NCI-H1092 treated with DMSO at 0.1 percent for 48 hours (cell line): ENCODE data around the gene CENPL.
"Not testable (repeated sequence)": the region's sequence is repeated elsewhere in the genome, so short reads cannot be mapped to it uniquely, and the experiment has no call there.

ENCODE experiments used
- DNase-seq: peaks from one replicate; lab custom pipeline; 2025; lab: John Stamatoyannopoulos, UW

The CENPL gene

DNA sequence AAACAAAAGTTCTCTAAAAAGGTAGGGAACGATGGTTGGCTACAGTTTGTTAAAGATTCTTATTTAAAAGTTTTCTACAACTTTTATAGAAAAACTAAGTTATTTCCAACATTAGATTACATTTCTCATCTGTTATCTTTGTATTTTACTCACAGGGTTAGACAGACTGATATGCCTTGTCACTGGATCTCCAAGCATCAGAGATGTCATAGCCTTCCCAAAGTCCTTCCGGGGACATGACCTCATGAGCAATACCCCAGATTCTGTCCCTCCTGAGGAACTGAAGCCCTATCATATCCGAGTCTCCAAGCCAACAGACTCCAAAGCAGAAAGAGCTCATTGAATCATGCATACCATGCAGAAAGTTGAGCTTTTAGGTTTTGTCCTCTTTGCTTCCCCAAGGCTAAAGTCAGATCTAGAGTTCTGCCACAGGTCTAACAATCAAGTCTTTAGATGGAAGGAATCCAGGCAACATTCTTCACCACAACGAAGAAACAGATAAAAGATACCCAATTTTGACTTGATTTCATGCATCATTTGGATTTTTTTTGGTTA lies 32.8 kb upstream of the CENPL start:
- DNase-seq, result no peak

DNA sequence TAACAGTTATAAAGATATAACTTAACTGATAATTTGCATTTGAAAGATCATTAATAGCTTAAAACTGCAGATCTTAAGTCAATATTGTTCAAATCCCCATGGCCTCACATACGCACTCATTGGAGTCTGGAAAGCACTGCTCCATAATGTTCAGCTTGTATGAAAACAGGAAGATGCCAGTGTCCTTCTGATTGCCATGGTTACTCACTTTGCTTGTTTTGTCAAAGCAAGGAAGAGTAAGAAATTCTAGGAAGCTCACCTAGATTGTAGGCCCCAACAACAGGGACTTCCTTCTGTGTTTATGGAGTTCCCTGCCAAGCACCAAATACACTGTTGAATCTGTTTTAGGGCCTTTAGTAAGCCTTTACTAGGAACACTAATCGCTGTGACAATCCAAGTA lies 32.2 kb upstream of the CENPL start:
- no peak for DNase-seq

DNA sequence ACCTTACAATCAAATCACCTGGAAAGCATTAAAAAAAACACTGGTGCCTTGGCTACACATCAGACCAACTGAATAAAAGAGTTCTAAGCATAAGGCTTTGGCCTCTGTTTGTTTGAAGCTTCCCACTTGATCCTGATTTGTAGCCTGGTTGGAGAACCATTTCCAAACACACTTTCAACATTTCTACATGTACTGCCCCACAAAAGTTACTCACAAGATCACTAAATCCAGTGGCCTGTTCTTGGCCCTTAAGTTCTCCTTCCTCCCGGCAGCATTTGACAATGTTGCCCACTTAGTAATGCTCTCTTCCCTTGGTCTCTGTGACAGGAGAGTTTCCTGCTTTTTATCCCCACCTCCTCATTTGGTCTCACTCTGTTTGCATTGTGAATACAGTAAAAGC lies 31.3 kb upstream of the CENPL start:
- DNase-seq, result no peak

DNA sequence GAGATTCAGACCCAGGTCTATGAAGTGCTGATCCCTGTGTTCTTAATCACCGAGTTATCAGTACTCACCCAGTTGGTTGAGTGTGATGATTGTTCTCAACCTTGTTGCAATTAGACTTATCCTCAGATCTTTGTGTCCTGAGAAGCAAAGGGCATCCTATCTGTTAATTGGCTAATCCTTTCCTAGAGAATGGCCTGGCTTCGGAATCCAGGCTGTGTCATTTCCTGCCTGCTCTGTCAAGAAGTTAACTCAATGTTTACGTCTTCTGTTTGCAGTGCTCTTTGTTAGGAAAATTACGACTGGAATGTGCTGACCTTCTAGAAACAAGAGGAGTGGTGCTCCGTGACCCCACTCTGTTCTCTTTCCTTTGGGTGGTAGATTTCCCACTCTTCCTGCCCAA lies 28.4 kb upstream of the CENPL start:
- DNase-seq, result no peak

DNA sequence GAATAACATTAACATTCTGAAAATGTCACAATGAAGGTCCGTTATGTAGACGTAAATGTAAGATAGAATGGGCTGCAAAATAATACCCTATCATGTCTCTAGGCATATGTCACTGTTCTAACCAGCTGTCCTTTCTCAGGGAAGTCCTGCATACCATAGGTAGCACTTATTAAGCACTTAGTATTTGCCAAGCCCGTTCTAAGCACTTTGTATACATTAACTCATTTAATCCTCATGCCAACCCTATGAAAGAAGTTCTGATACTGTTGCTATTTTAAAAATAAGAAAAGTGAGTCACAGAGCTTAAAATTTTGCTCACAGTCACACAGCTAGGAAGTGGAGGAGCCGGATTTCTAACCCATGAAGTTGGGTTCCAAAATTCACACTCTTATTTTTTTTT lies 27.4 kb upstream of the CENPL start:
- DNase-seq, result no peak

DNA sequence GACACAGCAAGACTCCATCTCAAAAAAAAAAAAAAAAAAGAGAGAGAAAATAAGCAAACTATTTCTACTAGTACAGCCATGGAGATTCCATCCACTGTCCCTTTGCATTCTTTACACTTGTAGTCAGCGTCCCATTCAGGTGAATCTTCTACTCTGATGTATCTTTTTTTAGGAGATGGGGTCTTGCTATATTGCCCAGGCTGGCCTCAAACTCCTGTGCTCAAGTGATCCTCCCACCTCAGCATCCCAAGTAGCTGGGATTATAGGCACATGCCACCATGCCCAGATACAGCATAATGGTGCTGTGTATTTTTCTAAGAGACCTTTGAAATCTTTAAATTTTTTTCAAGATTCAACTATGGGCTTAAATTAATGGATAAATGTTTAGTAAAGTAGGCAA lies 8.1 kb upstream of the CENPL start:
- DNase-seq, result no peak

DNA sequence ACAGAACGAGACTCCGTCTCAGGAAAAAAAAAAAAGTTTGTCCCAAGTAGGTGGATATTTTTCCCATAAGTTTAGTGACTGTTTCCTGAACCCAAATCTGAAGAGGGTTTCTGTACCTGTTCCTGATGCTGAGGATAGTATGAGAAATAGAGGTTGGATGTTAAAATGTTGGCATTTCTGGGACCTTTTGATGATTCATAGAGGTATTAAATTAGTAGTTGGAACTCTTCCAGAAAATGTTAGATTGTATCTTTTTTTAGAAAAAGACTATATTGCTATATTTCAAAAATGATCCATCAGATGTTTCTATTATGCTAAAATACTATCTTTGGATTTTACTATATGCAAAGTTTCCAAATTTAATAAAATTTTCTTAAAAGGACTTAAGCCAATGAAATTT lies 2.9 kb upstream of the CENPL start:
- no peak for DNase-seq

DNA sequence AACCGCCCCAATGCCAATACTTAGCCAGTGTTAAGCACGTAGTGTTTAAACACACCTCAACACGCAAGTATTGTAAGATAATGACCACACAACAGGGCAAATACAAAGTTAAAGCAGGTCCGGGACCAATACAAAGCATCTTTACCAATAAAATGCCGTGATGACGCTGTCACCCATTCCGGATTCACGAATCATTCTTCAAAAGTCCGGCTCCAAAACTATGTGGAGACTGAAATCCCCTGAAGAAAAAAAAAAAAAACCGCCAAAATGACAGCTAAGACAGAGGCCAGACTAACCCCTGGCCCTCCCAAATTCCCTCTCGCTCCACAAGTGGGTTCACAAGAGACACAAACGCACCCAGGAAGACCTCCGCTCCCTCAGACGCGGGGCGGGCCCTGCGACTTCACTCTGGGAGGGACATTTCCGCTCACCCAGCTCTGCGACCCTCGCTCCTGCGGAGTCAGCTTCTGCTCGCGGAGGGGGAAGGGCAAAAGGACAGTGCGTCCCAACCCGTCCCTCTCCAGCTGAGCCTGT lies 835 bp downstream of the CENPL start:
- DNase-seq, result no peak

DNA sequence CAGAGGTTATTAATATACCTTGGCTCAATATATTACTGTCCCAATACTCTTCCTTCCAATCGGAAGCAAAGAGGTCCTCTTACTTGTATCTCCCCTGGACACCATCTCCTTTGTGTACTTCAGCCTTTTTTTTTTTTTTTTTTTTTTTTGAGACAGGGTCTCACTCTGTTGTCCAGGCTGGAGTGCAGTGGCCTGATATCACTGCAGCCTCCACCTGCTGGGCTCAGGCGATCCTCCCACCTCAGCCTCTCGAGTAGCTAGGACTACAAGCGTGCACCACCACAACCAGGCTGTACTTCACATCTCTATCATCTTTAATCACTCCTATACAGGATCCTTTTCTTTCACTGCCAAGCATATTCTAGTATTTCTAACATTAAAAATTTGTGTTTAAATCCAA lies 3.0 kb downstream of the CENPL start:
- DNase-seq, result no peak

DNA sequence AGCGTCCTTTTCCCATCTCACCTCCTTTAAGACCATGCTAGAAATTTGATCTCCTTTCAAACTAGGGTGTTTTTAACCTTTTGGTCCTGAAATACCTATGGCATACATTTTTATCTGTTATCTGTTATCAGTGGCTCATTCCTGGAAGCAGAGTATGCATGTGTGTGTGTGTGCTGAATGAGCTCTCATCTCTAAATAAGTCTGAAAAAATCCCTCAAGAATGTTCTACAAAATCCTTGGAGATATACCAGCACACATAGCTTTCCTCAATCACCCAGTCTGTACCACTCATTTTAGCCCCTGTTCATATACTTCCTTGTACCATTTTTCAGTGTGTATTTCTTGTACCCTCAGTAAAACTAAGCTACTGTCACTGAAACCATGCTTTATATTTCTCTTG lies 6.2 kb downstream of the CENPL start:
- DNase-seq, result no peak

DNA sequence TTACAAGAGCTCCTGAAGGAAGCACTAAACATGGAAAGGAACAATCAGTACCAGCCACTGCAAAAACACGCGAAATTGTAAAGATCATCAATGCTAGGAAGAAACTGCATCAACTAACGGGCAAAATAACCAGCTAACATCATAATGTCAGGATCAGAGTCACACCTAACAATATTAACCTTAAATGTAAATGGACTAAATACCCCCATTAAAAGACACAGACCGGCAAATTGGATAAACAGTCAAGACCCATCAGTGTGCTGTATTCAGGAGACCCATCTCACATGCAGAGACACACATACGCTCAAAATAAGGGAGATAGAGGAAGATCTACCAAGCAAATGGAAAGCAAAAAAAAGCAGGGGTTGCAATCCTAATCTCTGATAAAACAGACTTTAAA lies 11.0 kb downstream of the CENPL start:
- not testable (repeated sequence) for DNase-seq

DNA sequence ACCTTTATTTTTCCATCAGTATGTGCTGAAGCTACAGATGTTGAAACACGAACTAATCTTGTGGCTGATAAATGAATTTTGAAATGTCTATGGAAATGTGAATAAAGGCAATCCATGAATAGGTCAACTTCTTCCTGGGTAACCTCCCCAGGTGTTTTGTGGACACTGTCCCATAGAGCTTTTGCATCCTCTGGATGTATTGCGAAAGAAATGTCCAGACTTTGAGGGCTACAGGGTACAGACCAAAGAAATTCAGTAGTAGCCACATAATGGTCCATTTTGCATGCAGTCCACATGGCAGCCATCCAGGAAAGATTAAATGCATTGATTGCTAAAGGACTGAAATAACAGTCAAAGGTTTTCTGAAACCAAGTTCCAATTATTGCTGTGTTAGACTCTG lies 21.7 kb downstream of the CENPL start:
- DNase-seq, result no peak

DNA sequence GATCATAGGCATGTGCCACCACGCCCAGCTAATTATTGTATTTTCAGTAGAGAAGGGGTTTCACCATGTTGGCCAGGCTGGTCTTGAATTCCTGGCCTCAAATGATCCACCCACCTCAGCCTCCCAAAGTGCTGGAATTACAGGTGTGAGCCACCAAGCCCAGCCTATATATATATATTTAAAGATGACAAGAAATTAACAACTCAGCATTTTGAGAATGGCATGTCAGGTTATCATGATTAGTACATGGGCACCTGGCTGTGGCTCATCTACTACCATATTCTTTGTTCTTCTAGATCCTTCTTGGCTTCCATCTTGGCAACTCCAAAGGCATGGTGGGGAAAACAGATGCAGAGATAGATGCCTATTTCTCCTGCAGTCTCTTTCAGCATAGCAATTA lies 24.7 kb downstream of the CENPL start:
- DNase-seq, result not testable (repeated sequence)

DNA sequence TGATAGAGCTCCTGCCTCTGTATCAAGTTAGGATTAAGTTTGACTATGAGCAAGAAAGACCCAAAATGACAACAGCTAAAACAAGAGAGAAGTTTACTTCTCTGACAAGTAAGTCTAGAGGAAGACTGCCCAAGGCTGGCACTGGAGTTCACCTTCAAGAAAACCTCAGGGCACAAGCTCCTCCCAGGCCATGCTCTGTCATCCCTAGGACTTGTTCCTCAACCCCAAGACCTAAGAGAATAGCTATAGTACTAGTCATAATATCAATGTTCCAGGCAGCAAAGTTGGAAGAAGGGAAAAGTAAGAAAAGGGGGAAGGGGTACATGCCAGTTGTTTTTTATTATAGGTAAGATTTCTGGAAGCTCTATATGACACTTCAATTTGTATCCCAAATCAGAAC lies 26.6 kb downstream of the CENPL start:
- DNase-seq, result no peak

DNA sequence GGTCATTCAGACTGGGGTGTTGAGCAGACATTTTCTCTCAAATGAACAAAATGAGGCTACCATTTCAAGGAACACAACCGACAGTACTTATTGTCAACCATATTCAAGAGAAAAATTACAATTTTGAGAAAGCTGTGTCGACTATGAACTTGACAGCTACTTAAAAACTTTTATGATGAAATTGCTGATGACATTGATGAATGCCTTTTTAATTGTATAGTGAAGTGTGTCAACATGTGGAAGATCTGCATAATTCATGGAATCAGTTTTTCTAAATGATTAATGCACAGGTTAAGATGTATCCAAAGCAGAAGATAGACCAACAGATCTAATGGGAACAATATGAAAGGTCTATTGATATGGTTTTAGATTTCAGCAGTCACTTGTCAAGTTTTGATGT lies 34.8 kb downstream of the CENPL start:
- DNase-seq, result no peak

DNA sequence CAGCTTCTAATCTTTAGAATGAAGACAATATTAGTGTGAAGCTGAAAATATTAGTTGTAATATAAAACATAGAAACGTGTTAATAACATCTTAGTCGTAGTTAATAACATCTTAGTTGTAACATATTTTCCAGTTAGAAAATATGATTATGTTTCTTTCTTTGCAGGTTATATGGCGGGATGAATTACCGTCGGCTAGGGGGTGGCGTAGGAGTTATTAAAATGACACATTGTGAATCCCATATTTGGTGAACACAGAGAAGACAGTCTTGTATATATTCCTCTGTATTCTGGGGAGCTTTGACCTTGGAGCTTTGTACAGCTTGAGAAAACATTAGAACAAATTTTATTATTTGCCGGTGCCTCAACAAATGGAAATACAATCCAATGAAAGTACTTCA lies 39.7 kb downstream of the CENPL start:
- no peak for DNase-seq

DNA sequence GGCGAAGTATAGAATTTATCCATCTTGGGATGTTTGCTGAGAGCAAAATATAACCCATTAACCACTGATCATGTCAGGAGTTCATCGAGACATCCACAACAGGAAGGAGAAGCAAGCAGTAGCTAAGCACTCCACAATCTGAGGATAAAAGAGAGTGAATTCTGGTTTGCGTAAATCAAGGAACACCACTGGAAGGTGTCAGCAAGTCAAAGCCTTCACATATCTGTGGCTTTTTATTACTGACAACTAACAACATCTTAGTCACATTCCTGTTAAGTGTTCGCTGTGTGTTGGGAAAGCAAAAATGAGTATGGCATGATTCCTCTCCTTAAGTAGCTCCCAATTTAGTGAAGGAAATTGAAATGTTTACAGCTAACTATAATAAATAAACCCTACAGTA lies 44.7 kb downstream of the CENPL start:
- DNase-seq, result no peak

DNA sequence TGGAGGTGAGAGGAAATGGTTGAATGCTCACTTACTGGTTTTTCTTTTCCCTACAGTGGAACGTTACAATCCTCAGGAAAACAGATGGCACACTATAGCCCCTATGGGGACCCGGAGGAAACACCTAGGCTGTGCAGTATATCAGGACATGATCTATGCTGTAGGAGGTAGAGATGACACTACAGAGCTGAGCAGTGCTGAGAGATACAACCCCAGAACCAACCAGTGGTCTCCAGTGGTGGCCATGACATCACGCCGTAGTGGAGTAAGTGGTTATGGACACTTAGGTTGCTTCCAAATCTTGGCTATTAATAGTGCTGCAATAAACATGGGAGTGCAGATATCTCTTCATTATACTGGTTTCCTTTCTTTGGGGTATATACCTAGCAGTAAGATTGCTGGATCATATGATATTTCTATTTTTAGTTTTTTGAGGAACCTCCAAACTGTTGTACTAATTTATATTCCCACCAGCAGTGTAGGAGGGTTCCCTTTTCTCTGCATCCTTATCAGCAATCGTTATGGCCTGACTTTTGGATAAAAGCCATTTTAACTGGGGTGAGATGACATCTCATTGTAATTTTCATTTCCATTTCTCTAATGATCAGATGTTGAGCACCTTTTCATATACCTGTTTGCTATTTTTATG lies 49.0 kb downstream of the CENPL start:
- no peak for DNase-seq

DNA sequence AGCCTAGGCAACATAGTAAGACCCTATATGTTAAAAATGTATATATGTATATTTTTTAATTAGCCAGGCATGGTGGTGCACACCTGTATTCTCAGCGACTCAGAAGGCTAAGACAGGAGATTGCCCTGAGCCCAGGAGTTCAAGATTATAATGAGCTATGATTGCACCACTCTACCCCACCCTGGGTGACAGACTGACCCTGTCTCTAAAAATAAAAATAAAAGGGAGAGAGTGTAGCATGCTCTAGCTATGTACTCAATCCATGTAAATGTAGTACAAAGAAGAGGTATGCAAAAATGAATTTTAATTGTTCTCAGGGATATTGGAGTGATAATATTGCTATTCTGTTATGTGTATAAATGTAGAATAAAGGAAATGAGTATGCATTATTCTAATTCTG lies 53.1 kb downstream of the CENPL start:
- no peak for DNase-seq

DNA sequence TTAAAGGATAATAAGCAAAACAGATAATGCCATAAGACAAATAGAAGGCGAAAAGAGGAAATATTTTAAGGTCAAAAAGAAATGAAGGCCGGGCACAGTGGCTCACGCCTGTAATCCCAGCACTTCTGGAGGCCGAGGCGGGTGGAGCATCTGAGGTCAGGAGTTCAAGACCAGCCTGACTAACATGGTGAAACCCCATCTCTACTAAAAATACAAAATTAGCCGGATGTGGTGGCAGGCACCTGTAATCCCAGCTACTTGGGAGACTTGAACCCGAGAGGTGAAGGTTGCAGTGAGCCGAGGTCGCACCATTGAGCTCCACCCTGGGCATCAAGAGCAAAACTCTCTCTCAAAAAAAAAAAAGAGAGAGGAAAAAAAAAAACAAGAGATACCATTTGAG lies 54.4 kb downstream of the CENPL start:
- DNase-seq, result not testable (repeated sequence)

DNA sequence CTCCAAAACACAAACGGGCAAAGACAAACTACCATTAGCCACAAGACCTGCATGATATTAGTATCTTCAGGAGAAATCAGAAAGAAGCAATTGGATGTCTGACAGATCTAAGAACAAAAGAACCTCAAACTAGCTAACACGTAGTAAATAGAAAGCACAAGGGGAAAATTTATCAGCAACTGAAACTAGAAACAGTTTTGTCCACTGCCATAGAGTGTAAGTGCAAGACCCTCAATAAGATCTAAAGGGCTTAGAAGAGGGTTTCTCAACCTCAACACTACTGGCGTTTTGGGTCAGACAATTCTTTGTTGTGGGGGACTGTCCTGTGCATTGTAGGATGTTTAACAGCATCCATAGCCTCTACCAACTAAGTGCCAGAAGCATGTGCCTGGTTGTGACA lies 55.9 kb downstream of the CENPL start:
- no peak for DNase-seq

DNA sequence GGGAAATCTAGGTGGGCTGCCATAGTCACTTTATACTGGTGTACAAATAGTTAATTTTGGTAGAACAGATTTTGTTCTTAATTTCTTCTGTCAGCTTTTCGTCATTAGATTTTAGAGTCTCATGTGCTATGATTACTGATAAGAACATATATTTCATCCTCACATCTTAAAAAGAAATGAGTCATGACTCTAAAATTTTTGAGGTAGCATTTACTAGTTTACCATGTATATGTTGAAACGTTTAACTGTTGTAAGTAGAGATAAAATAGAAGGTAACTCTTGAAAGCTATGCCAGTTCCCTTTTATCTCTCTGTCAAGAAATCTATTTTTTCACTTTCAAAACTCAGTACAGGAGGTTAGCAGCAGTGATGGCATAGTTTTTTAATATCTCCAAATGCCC lies 56.5 kb downstream of the CENPL start:
- no peak for DNase-seq

DNA sequence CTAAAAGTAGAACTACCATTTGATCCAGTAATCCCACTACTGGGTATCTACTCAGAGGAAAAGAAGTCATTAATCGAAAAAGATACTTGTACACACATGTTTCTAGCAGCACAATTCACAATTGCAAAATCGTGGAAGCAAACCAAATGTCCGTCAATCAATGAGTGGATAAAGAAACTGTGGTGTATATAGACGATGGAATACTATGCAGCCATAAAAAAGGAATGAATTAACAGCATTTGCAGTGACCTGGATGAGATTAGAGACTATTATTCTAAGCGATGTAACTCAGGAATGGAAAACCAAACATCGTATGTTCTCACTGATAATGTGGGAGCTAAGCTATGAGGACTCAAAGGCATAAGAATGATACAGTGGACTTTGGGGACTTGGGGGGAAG lies 60.4 kb downstream of the CENPL start:
- not testable (repeated sequence) for DNase-seq

DNA sequence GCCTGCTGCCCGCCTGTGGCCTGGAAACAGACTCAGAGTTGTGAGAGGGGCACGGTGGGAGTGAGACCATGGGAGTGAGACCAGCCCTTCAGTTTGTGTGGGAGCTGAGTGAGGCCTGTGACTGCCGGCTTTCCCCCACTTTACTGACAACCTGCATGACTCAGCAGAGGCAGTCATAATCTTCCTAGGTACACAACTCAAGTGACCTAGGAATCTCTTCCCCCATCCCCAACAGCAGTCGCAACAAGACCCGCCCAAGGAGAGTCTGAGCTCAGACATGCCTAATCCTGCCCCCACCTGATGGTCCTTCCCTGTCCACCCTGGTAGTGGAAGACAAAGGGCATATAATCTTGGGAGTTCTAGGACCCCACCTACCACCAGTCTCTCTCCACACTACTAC lies 65.7 kb downstream of the CENPL start:
- DNase-seq, result no peak
